ENCODE data around the gene MAP3K4.
A peak's percentile ranks its signal among the peaks of the same experiment; 100 is the strongest.
"Not testable (repeated sequence)": the region's sequence is repeated elsewhere in the genome, so short reads cannot be mapped to it uniquely, and the experiment has no call there.

The MAP3K4 gene

GRCh38 chr6:160972594-160972993 is 19.0 kb upstream of the MAP3K4 start:
- not testable (repeated sequence) for DNase-seq (ENCODE audit: low read depth)

- DNase-seq (ENCODE audit: low read depth), result no peak
Observed at GRCh38 chr6:160973311-160974250, 18.0 kb upstream of the MAP3K4 start.

GRCh38 chr6:160974304-160974771 is 17.2 kb upstream of the MAP3K4 start:
- DNase-seq (ENCODE audit: low read depth), result peak; percentile 56

DNA sequence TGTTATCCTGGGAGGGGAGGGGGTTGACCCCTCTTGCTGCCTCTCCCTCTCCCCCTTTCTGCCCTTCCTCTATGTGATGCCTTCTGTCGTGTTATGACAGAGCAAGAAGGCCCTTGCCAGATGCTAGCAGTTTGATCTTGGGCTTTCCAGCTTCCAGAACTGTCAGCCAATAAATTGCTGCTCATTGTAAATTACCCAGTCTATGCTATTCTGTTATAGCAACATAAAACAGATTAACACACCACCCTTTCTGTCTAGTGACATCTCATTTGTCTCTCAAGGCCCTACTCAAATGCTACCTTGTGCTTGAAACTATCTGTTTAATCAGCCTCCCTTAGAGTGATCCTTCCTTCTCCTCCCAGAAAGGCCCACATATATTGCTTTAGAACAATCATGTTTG is 16.4 kb upstream of the MAP3K4 start:
- DNase-seq (ENCODE audit: low read depth), result no peak

GRCh38 chr6:160975961-160976360 is 15.6 kb upstream of the MAP3K4 start:
- DNase-seq (ENCODE audit: low read depth), result not testable (repeated sequence)

GRCh38 chr6:160978141-160978901 is 13.2 kb upstream of the MAP3K4 start:
- peak; percentile 21 for DNase-seq (ENCODE audit: low read depth)

- DNase-seq (ENCODE audit: low read depth), result peak; percentile 36
Observed at GRCh38 chr6:160979061-160979708, 12.4 kb upstream of the MAP3K4 start.

- not testable (repeated sequence) for DNase-seq (ENCODE audit: low read depth)
Observed at GRCh38 chr6:160983377-160983948, 8.1 kb upstream of the MAP3K4 start.

DNA sequence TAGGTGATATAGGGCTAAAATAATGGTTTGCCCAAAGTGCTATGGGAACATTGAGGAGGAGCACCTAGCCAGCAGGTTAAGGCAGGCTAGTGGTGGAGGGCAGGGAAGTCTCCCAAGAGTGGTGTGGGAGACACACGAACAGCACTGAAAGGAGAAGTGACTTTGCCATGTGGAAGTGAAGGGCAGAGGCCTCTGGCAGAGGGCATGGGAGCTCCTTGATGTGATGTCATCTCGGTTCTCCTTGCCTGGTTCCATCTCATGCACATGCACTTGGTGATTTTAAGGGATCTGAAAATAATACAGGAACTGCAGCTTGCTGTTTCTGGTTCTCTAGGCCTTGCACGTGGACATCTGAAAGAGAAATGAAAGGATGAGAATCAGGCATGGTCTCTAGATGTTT is 4.7 kb upstream of the MAP3K4 start:
- no peak for DNase-seq (ENCODE audit: low read depth)

- no peak for DNase-seq (ENCODE audit: low read depth)
Observed at GRCh38 chr6:160987265-160987664, 4.3 kb upstream of the MAP3K4 start.

- DNase-seq (ENCODE audit: low read depth), result no peak
Observed at GRCh38 chr6:160990847-160991405, 643 bp upstream of the MAP3K4 start.

DNA sequence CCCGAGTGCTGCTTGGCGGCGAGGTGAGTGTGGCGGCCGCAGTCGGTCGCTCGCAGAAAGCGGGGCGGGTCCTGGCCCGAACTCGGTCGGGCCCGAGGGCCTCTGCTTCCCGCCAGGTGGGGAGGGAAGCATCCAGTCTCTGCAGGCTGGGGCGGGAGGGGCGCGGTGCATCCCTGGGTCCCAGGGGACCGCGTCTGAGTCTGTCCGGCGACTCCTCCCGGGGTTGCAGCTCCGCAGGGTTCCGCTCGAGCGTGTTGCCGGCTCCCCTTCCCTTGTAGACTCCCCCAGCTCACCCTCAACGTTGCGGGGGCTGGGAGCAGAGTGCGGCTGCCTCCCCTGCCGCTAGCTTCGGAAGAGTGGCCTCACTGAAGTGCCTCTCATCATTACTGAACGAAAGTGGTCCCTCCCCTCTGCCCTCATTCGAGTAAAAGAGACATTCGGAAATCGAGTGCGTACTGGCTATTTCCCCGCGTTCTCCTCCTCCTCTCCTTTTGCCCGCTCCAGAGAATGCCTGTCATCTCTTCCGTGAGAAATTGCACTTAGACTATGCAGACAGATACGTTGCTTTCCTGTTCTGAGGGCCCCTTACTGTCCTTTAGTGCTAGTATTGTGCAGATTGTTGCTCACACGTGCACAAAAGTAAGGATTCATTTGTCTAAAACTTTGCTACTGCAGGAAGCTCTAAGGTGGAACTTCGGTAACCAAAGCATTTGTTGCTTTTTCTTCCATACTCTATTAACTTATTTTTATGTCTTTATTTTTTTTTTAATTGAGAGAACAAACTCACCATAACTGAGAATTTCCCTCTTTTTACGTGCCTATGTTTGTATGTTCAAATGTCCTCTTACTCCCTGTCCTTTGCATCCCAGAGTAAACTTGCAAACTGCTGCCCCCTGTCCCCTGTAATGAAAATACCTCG is 751 bp downstream of the MAP3K4 start:
- DNase-seq (ENCODE audit: low read depth), result peak; percentile 73

GRCh38 chr6:160992980-160993314 is 1.4 kb downstream of the MAP3K4 start:
- no peak for DNase-seq (ENCODE audit: low read depth)

- DNase-seq (ENCODE audit: low read depth), result no peak
Observed at GRCh38 chr6:160995271-160995670, 3.7 kb downstream of the MAP3K4 start.

- DNase-seq (ENCODE audit: low read depth), result peak; percentile 39
Observed at GRCh38 chr6:160996131-160996601, 4.6 kb downstream of the MAP3K4 start.

DNA sequence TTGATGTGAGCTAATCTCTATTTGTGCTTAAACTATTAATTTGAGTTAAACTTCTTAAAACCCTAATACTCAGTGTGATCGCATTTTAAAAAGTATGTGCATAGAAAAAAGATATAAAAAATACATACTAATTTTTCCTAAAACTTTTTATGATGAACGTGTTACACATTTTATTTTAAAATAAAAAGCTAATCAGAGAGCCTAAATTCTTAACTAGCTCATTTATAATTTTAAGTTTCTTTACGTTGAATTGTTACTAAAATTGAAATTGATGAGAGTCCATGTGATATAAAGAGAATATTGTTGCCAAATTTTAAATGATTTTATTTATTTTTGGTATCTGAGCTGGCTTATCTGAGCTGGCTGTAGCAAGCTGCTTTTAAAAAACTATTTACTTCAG is 6.6 kb downstream of the MAP3K4 start:
- DNase-seq (ENCODE audit: low read depth), result no peak

GRCh38 chr6:160998766-160999165 is 7.2 kb downstream of the MAP3K4 start:
- no peak for DNase-seq (ENCODE audit: low read depth)

DNA sequence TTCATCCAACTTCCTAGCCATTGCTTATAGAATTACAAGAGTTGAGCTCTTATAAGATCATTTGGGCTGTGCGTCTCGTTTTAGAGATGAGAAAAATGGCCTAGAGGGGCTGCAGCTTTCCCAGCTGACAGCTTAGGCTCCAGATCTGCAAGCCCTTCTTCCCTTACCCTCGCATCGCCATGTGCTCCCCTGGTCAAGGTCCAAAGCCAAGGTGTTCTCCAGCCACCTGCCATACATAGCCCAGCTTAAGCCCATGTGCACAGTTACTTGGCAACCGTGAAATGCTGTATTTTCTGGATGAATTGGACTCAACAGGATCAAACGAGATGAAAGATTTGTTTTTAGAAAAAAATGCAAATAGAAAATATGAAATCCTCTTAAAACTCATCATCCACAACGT is 7.9 kb downstream of the MAP3K4 start:
- DNase-seq (ENCODE audit: low read depth), result no peak

DNA sequence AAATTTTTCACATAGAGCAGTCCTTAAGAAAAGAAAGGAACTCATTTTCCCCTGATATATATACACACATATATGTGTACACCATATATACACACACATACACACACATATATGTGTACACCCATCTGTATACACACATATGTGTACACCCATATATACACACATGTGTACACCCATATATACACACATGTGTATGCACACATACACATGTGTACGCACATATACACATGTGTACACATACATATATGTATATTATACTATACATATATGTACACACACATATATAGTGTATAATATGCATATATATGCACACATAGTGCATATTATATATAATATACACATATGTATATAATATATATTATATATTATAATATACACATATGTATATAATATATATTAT is 9.1 kb downstream of the MAP3K4 start:
- DNase-seq (ENCODE audit: low read depth), result no peak

- DNase-seq (ENCODE audit: low read depth), result peak; percentile 13
Observed at GRCh38 chr6:161001421-161001820, 9.9 kb downstream of the MAP3K4 start.

DNA sequence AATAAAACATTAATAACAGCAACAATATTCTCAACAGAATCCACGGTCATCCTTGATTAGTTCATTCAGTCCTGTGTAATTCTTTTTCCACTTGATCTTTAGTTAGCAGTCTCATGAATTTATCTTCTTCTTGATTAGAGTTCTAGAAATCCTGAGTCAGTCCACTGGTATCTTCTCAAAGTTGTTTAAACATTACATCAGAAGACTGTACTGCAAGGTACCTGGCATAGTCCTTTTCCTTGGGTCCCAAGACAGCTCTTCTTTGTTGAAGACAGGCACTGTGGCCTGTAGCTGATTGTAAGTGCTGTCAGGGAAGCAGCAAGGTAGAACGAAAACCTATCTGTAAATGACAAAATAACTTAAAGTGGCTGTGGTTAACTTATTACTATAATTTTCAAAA is 11.8 kb downstream of the MAP3K4 start:
- DNase-seq (ENCODE audit: low read depth), result peak; percentile 46
